Measurements from ENCODE around the gene TWNK. TPM values are rescaled to one million over a fixed set of nuclear protein-coding genes. Genes with fewer than 3 reads are reported as not detected.

TWNK gene
- total RNA-seq, 1 experiment from 2014 or later, result 38.7 TPM

DNA sequence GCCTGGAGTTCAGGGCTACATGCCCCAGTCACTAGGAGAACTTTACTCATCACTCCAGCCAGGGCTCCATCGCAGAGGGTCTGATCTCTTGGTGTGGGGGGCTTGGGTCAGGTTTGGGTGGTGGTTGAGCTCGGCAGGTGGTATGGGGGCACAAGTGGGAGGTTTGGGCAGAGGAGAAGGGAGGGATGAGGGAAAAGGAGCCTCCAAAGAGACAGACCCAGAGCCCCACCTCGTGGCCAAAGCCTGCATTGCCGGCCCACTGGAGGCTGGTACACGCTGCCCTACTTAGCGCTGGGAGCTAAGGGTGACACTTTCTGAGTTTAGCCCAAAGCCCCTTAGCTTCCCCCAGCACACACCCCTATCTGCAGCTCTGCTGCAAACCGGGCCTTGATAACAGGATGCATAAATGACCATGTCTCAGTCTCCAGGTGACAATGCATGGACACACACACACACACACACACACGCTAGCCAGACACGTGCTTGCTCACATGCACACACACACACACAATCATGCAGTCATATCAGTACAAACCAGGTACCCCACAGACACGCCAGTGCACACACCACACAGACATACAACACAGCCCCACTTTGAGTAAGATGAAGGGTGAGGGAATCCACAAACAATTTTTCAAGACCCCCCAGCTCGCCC lies 27.0 kb downstream of the TWNK start:
- no peak overlapping the region for H4K8ac ChIP-seq (replicated peaks; ENCODE audit: insufficient read length, low read depth, low read length)
- H3K56ac ChIP-seq (ENCODE audit: insufficient read length, low read depth, low read length), result no peak overlapping the region
- H2BK12ac ChIP-seq (ENCODE audit: insufficient read length, low read depth, low read length), result no peak overlapping the region
- H2BK120ac ChIP-seq (ENCODE audit: low read depth, low read length, poor library complexity, severe bottlenecking), result no peak overlapping the region
- H3K9ac ChIP-seq (ENCODE audit: extremely low read depth, insufficient read length, low read length), result no peak overlapping the region
- no peak overlapping the region for H2BK5ac ChIP-seq (ENCODE audit: insufficient read length, low read length)
- H2AFZ ChIP-seq (ENCODE audit: low read length), result no peak overlapping the region
- H3K14ac ChIP-seq (ENCODE audit: insufficient read depth, low read length), result no peak overlapping the region
- Mint-ChIP-seq H3K36me3 (ENCODE audit: insufficient read depth in 1 of 3, low read depth in 3 of 3) (no peaks in the 10 kb centered on the region), H3K4me3 (peak overlapping the region in 1 of 2 experiments; percentile 22; a peak in 1 of 5 replicates), H3K27me3 (ENCODE audit: low read depth) (peaks cover 57% of the 10 kb centered on the region), H3K27ac (no peak overlapping the region; a peak in 1 of 7 replicates), H3K4me1 (peaks cover 26 to 38% of the 10 kb centered on the region in 2 experiments), H3K9me3 (no peaks in the 10 kb centered on the region; a peak in 1 of 5 replicates)
- H3K79me1 ChIP-seq (ENCODE audit: insufficient read depth, low read depth, low read length, poor library complexity, severe bottlenecking), result no peaks in the 10 kb centered on the region
- peak; percentile 81 for DNase-seq
- H4K91ac ChIP-seq (ENCODE audit: insufficient read length, low read depth, low read length), result no peak overlapping the region
- no peak overlapping the region for H3K23ac ChIP-seq (ENCODE audit: insufficient read length, low read depth, low read length)
- peaks cover 17% of the 10 kb centered on the region; the same call in 1 of the 2 replicates for H3K27me3 ChIP-seq (ENCODE audit: insufficient read depth, low read length)
- no peak overlapping the region for H3K27ac ChIP-seq (ENCODE audit: insufficient read length, low read depth, low read length)
- WGBS (ENCODE audit: extremely low coverage, insufficient read length, low lambda C conversion rate), result no CpG with 5 or more reads among the region's 11 CpGs
- H3K23me2 ChIP-seq (ENCODE audit: insufficient read length, low read depth, low read length, poor library complexity, severe bottlenecking), result peaks cover 10% of the 10 kb centered on the region
- no peaks in the 10 kb centered on the region for H3K79me2 ChIP-seq (ENCODE audit: insufficient read depth, low read length)
- TF ChIP-seq, protein P1, sequence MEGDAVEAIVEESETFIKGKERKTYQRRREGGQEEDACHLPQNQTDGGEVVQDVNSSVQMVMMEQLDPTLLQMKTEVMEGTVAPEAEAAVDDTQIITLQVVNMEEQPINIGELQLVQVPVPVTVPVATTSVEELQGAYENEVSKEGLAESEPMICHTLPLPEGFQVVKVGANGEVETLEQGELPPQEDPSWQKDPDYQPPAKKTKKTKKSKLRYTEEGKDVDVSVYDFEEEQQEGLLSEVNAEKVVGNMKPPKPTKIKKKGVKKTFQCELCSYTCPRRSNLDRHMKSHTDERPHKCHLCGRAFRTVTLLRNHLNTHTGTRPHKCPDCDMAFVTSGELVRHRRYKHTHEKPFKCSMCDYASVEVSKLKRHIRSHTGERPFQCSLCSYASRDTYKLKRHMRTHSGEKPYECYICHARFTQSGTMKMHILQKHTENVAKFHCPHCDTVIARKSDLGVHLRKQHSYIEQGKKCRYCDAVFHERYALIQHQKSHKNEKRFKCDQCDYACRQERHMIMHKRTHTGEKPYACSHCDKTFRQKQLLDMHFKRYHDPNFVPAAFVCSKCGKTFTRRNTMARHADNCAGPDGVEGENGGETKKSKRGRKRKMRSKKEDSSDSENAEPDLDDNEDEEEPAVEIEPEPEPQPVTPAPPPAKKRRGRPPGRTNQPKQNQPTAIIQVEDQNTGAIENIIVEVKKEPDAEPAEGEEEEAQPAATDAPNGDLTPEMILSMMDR (conservative IDR thresholded peaks at IDR 0.05), result peak; percentile 80
- no peak overlapping the region for H3T11ph ChIP-seq (ENCODE audit: low read length)
- no peaks in the 10 kb centered on the region for H4K20me1 ChIP-seq (ENCODE audit: control insufficient read depth, insufficient read depth, insufficient read length)
- H4K5ac ChIP-seq (ENCODE audit: insufficient read length, low read depth, low read length), result no peak overlapping the region
- no peak overlapping the region for H2AK5ac ChIP-seq (ENCODE audit: insufficient read length, low read length)
- no peak overlapping the region for H2BK20ac ChIP-seq (ENCODE audit: low read depth, low read length, poor library complexity, severe bottlenecking)
- H3K4me1 ChIP-seq (ENCODE audit: insufficient read depth, low read length), result no peaks in the 10 kb centered on the region
- H3K18ac ChIP-seq (ENCODE audit: insufficient read length, low read depth, low read length), result no peak overlapping the region
- H2BK15ac ChIP-seq (ENCODE audit: low read depth, low read length), result no peak overlapping the region
- no peak overlapping the region for H3K4me2 ChIP-seq (ENCODE audit: insufficient read depth, insufficient read length, low read length)
- H3K4ac ChIP-seq (ENCODE audit: low read depth, low read length), result no peak overlapping the region
- H3K9me3 ChIP-seq (ENCODE audit: control insufficient read depth, low read depth, low read length), result no peaks in the 10 kb centered on the region
